ENCODE data around the gene SPOP. TPM values are rescaled to one million over a fixed set of nuclear protein-coding genes. Genes with fewer than 3 reads are reported as not detected.
A peak's percentile ranks its signal among the peaks of the same experiment; 100 is the strongest.
"Not testable (repeated sequence)": the region's sequence is repeated elsewhere in the genome, so short reads cannot be mapped to it uniquely, and the experiment has no call there.

SPOP gene
- 50.1 and 59.6 TPM in 2 replicates for total RNA-seq

- Mint-ChIP-seq H3K36me3 (ENCODE audit: low read depth) (peaks cover 23% of the 10 kb centered on the region), H3K4me3 (ENCODE audit: low read depth) (peak within 1 kb of the TSS; percentile 95), H3K4me1 (ENCODE audit: low read depth) (peaks cover 33% of the 10 kb centered on the region), H3K9me3 (peaks cover 4% of the 10 kb centered on the region), H3K27me3 (ENCODE audit: low read depth) (no peaks in the 10 kb centered on the region), H3K27ac (peak within 1 kb of the TSS; percentile 98)
- intact Hi-C loops (cut with micrococcal nuclease): loop anchor here (1.0 kb wide), 1 partner anchor 30 kb away; no protein-coding TSS in a partner anchor
- peak; percentile 99 for DNase-seq (ENCODE audit: low spot score)
These were observed at the start of gene SPOP for GRCh38 chr17:49677933-49678847. Gene SPOP, minus strand, starts transcription at chr17:49678097. Its CDS starts 55,287 bp downstream, at chr17:49622810.

GRCh38 chr17:49727380-49727779, 49.5 kb upstream of the SPOP start:
- H3K27me3 Mint-ChIP-seq (ENCODE audit: low read depth): no peaks in the 10 kb centered on the region
- peaks cover 22% of the 10 kb centered on the region for H3K4me1 Mint-ChIP-seq (ENCODE audit: low read depth)
- DNase-seq (ENCODE audit: low spot score): no peak
- no peak overlapping the region for H3K27ac Mint-ChIP-seq
- intact Hi-C loops (cut with micrococcal nuclease): no loop called here
- no peak overlapping the region for H3K4me3 Mint-ChIP-seq (ENCODE audit: low read depth)
- H3K9me3 Mint-ChIP-seq: no peaks in the 10 kb centered on the region
- H3K36me3 Mint-ChIP-seq (ENCODE audit: low read depth): peaks cover 53% of the 10 kb centered on the region

- no peaks in the 10 kb centered on the region for H3K27me3 Mint-ChIP-seq (ENCODE audit: low read depth)
- peaks cover 17% of the 10 kb centered on the region for H3K4me1 Mint-ChIP-seq (ENCODE audit: low read depth)
- H3K4me3 Mint-ChIP-seq (ENCODE audit: low read depth): no peak overlapping the region
- no peak overlapping the region for H3K27ac Mint-ChIP-seq
- DNase-seq (ENCODE audit: low spot score): no peak
- intact Hi-C loops (cut with micrococcal nuclease): no loop called here
- no peaks in the 10 kb centered on the region for H3K9me3 Mint-ChIP-seq
- H3K36me3 Mint-ChIP-seq (ENCODE audit: low read depth): peaks cover 51% of the 10 kb centered on the region
These were observed 47.7 kb upstream of the SPOP start for GRCh38 chr17:49725452-49726130.

GRCh38 chr17:49724552-49724951, 46.7 kb upstream of the SPOP start:
- H3K27me3 Mint-ChIP-seq (ENCODE audit: low read depth); intact Hi-C loops (cut with micrococcal nuclease); H3K4me1 Mint-ChIP-seq (ENCODE audit: low read depth); H3K9me3 Mint-ChIP-seq; H3K4me3 Mint-ChIP-seq (ENCODE audit: low read depth); DNase-seq (ENCODE audit: low spot score); H3K27ac Mint-ChIP-seq: not testable (repeated sequence)
- H3K36me3 Mint-ChIP-seq (ENCODE audit: low read depth): peaks cover 57% of the 10 kb centered on the region

GRCh38 chr17:49723423-49723822, 45.5 kb upstream of the SPOP start:
- Mint-ChIP-seq H3K36me3 (ENCODE audit: low read depth) (peaks cover 54% of the 10 kb centered on the region), H3K27ac (no peak overlapping the region), H3K9me3 (no peaks in the 10 kb centered on the region), H3K27me3 (ENCODE audit: low read depth) (no peaks in the 10 kb centered on the region), H3K4me1 (ENCODE audit: low read depth) (peaks cover 2% of the 10 kb centered on the region), H3K4me3 (ENCODE audit: low read depth) (no peak overlapping the region)
- no peak for DNase-seq (ENCODE audit: low spot score)
- intact Hi-C loops (cut with micrococcal nuclease): no loop called here

GRCh38 chr17:49722066-49722465, 44.2 kb upstream of the SPOP start:
- Mint-ChIP-seq H3K4me3 (ENCODE audit: low read depth) (no peak overlapping the region), H3K27ac (no peak overlapping the region), H3K27me3 (ENCODE audit: low read depth) (no peaks in the 10 kb centered on the region), H3K4me1 (ENCODE audit: low read depth) (peaks cover 5% of the 10 kb centered on the region), H3K36me3 (ENCODE audit: low read depth) (peaks cover 57% of the 10 kb centered on the region), H3K9me3 (no peaks in the 10 kb centered on the region)
- intact Hi-C loops (cut with micrococcal nuclease): no loop called here
- no peak for DNase-seq (ENCODE audit: low spot score)

GRCh38 chr17:49717371-49717861, 39.5 kb upstream of the SPOP start:
- intact Hi-C loops (cut with micrococcal nuclease): no loop called here
- Mint-ChIP-seq H3K27ac (peak overlapping the region; percentile 81), H3K9me3 (no peaks in the 10 kb centered on the region), H3K36me3 (ENCODE audit: low read depth) (peaks cover 66% of the 10 kb centered on the region), H3K27me3 (ENCODE audit: low read depth) (no peaks in the 10 kb centered on the region), H3K4me3 (ENCODE audit: low read depth) (no peak overlapping the region), H3K4me1 (ENCODE audit: low read depth) (peaks cover 26% of the 10 kb centered on the region)
- DNase-seq (ENCODE audit: low spot score): no peak

GRCh38 chr17:49716668-49717364, 38.9 kb upstream of the SPOP start:
- H3K4me3 Mint-ChIP-seq (ENCODE audit: low read depth): no peak overlapping the region
- intact Hi-C loops (cut with micrococcal nuclease): no loop called here
- H3K4me1 Mint-ChIP-seq (ENCODE audit: low read depth): peaks cover 26% of the 10 kb centered on the region
- no peak for DNase-seq (ENCODE audit: low spot score)
- no peaks in the 10 kb centered on the region for H3K27me3 Mint-ChIP-seq (ENCODE audit: low read depth)
- peak overlapping the region; percentile 81 for H3K27ac Mint-ChIP-seq
- peaks cover 63% of the 10 kb centered on the region for H3K36me3 Mint-ChIP-seq (ENCODE audit: low read depth)
- no peaks in the 10 kb centered on the region for H3K9me3 Mint-ChIP-seq

- DNase-seq (ENCODE audit: low spot score): no peak
- H3K4me1 Mint-ChIP-seq (ENCODE audit: low read depth): peaks cover 26% of the 10 kb centered on the region
- H3K9me3 Mint-ChIP-seq: no peaks in the 10 kb centered on the region
These were observed 37.9 kb upstream of the SPOP start for GRCh38 chr17:49715717-49716279.

GRCh38 chr17:49715216-49715615, 37.3 kb upstream of the SPOP start:
- H3K27me3 Mint-ChIP-seq (ENCODE audit: low read depth): no peaks in the 10 kb centered on the region
- no peaks in the 10 kb centered on the region for H3K9me3 Mint-ChIP-seq
- H3K36me3 Mint-ChIP-seq (ENCODE audit: low read depth): peaks cover 66% of the 10 kb centered on the region
- peak overlapping the region; percentile 82 for H3K27ac Mint-ChIP-seq
- H3K4me3 Mint-ChIP-seq (ENCODE audit: low read depth): no peak overlapping the region
- H3K4me1 Mint-ChIP-seq (ENCODE audit: low read depth): peaks cover 26% of the 10 kb centered on the region
- no peak for DNase-seq (ENCODE audit: low spot score)
- intact Hi-C loops (cut with micrococcal nuclease): loop anchor here (1.0 kb wide), 1 partner anchor 19 kb away; no protein-coding TSS in a partner anchor

More at GRCh38 chr17:49715717-49716279, 37.9 kb upstream of the SPOP start:
- Mint-ChIP-seq H3K27ac (peak overlapping the region; percentile 82), H3K36me3 (ENCODE audit: low read depth) (peaks cover 64% of the 10 kb centered on the region), H3K27me3 (ENCODE audit: low read depth) (no peaks in the 10 kb centered on the region), H3K4me3 (ENCODE audit: low read depth) (no peak overlapping the region)
- intact Hi-C loops (cut with micrococcal nuclease): loop anchor here (1.0 kb wide), 1 partner anchor 19 kb away; no protein-coding TSS in a partner anchor

GRCh38 chr17:49708515-49709183, 30.8 kb upstream of the SPOP start:
- Mint-ChIP-seq H3K9me3 (no peaks in the 10 kb centered on the region), H3K27ac (peak overlapping the region; percentile 96), H3K4me1 (ENCODE audit: low read depth) (peaks cover 29% of the 10 kb centered on the region), H3K4me3 (ENCODE audit: low read depth) (peak overlapping the region; percentile 88), H3K27me3 (ENCODE audit: low read depth) (no peaks in the 10 kb centered on the region), H3K36me3 (ENCODE audit: low read depth) (peaks cover 43% of the 10 kb centered on the region)
- no peak for DNase-seq (ENCODE audit: low spot score)
- intact Hi-C loops (cut with micrococcal nuclease): loop anchor here (1.0 kb wide), 4 partner anchors 12 to 80 kb away; partner anchors contain the start of gene KAT7

Data from activated T-helper 2 cell treated with anti-CD3 and anti-CD28 coated beads, Interferon-gamma antibody, Interleukin-2, Interleukin-4, amounts not matched to agents 10 μg/mL and 5 μg/mL and 100 μg/mL, durations not matched to agents 14 hours and 24 hours and 36 hours (primary cell).